Progenitor cell of endocrine pancreas (in vitro differentiated cells): Measurements from ENCODE around the gene RNF150. TPM values are rescaled to one million over a fixed set of nuclear protein-coding genes. Genes with fewer than 3 reads are reported as not detected.
A peak's percentile ranks its signal among the peaks of the same experiment; 100 is the strongest.

Experiments used
- DNase-seq: peaks from one replicate; pipeline ENCODE4 v3.0.0; 2021; ENCODE audit warnings: low spot score; ENCODE audit not compliant: unreplicated experiment
- H3K27ac Mint-ChIP-seq: 2 replicates; pipeline ENCODE4 v1.8.0; 2021; ENCODE audit warnings: mild to moderate bottlenecking, moderate library complexity, mixed read lengths
- H3K27me3 Mint-ChIP-seq: 2 replicates; pipeline ENCODE4 v1.8.0; 2021; ENCODE audit warnings: mixed read lengths
- H3K36me3 Mint-ChIP-seq: 2 replicates; pipeline ENCODE4 v1.8.0; 2022; ENCODE audit warnings: mixed read lengths; ENCODE audit not compliant: insufficient read depth
- H3K4me1 Mint-ChIP-seq: 2 replicates; pipeline ENCODE4 v1.8.0; 2021; ENCODE audit warnings: low read depth, mixed read lengths
- H3K4me3 Mint-ChIP-seq: 2 replicates; pipeline ENCODE4 v1.8.0; 2021; ENCODE audit warnings: low read depth, mild to moderate bottlenecking, moderate library complexity, mixed read lengths
- H3K9me3 Mint-ChIP-seq: 2 replicates; pipeline ENCODE4 v1.8.0; 2021; ENCODE audit warnings: low read depth, mixed read lengths
- CTCF ChIP-seq: fragments of 200-600 bp; sonication (generic); IDR thresholded peaks from one replicate; pipeline ENCODE4 v1.5.0; 2021; ENCODE audit warnings: antibody characterized with exemption, mild to moderate bottlenecking; ENCODE audit not compliant: unreplicated experiment
- total RNA-seq: library from RNA; stranded (reverse); gene quantifications from 2 replicates; pipeline ENCODE4 v1.2.1, GENCODE V29; 2021

Gene RNF150
- total RNA-seq, 1 donor from 2014 or later, result 23.1 TPM

GRCh38 chr4:141140391-141141200 is 7.3 kb upstream of the RNF150 start:
- TF ChIP-seq CTCF, result no peak
- Mint-ChIP-seq H3K27ac (no peak overlapping the region), H3K9me3 (no peaks in the 10 kb centered on the region), H3K4me1 (no peaks in the 10 kb centered on the region), H3K27me3 (peaks cover 10% of the 10 kb centered on the region), H3K36me3 (no peaks in the 10 kb centered on the region), H3K4me3 (no peak overlapping the region)
- DNase-seq, result no peak

GRCh38 chr4:141133999-141134995 is 1.0 kb upstream of the RNF150 start:
- Mint-ChIP-seq H3K4me1 (peaks cover 20% of the 10 kb centered on the region), H3K36me3 (no peaks in the 10 kb centered on the region), H3K4me3 (peak overlapping the region; percentile 96), H3K9me3 (no peaks in the 10 kb centered on the region), H3K27ac (peak overlapping the region; percentile 95), H3K27me3 (peaks cover 8% of the 10 kb centered on the region)
- DNase-seq, result no peak
- no peak for TF ChIP-seq CTCF

- Mint-ChIP-seq H3K4me1 (peaks cover 22% of the 10 kb centered on the region), H3K27me3 (peaks cover 8% of the 10 kb centered on the region), H3K27ac (no peak overlapping the region), H3K36me3 (no peaks in the 10 kb centered on the region), H3K9me3 (no peaks in the 10 kb centered on the region), H3K4me3 (peak overlapping the region; percentile 96)
- DNase-seq, result peak; percentile 44
- no peak for TF ChIP-seq CTCF
Measured at GRCh38 chr4:141132709-141133145, 542 bp downstream of the RNF150 start.

- Mint-ChIP-seq H3K9me3 (no peaks in the 10 kb centered on the region), H3K4me1 (peaks cover 22% of the 10 kb centered on the region), H3K27ac (peak overlapping the region; percentile 84), H3K27me3 (peaks cover 5% of the 10 kb centered on the region), H3K4me3 (peak overlapping the region; percentile 96), H3K36me3 (no peaks in the 10 kb centered on the region)
- TF ChIP-seq CTCF, result no peak
- DNase-seq, result peak; percentile 30
Measured at GRCh38 chr4:141132072-141132708, 1.1 kb downstream of the RNF150 start.

GRCh38 chr4:141131723-141132071 is 1.6 kb downstream of the RNF150 start:
- Mint-ChIP-seq H3K9me3 (no peaks in the 10 kb centered on the region), H3K4me3 (peak overlapping the region; percentile 96), H3K4me1 (peaks cover 22% of the 10 kb centered on the region), H3K27me3 (no peaks in the 10 kb centered on the region), H3K36me3 (no peaks in the 10 kb centered on the region), H3K27ac (peak overlapping the region; percentile 84)
- DNase-seq, result no peak
- TF ChIP-seq CTCF, result no peak
